Keratinocyte (primary cell): ENCODE data around the gene BCAS3.

Experiments
- CTCF ChIP-seq, 3 experiments: IDR thresholded peaks in 1 of 3; conservative IDR thresholded peaks in 1 of 3; optimal IDR thresholded peaks in 1 of 3; 2 replicates in 2 of 3; 3 replicates in 1 of 3; pipeline versions ENCODE3 to v1.5.1; 2011; ENCODE audit warnings: low read length in 3 of 3, mild to moderate bottlenecking in 3 of 3, moderate library complexity in 2 of 3, control low read depth in 1 of 3, inconsistent platforms in 1 of 3; ENCODE audit not compliant: insufficient read depth in 2 of 3; ENCODE audit errors: extremely low read depth in 1 of 3
- EZH2 ChIP-seq: IDR thresholded peaks from one replicate; pipeline ENCODE4 v1.6.1; 2012; ENCODE audit warnings: inconsistent platforms, mild to moderate bottlenecking, low read length, moderate library complexity

- no peak for TF ChIP-seq EZH2
- TF ChIP-seq CTCF (optimal IDR thresholded peaks at IDR 0.05 in 1 of 3, IDR thresholded peaks at IDR 0.05 in 1 of 3, conservative IDR thresholded peaks at IDR 0.05 in 1 of 3; ENCODE audit: extremely low read depth in 1 of 3, insufficient read depth in 2 of 3, low read length in 3 of 3): no peak
Observed at GRCh38 chr17:61330174-61331150, 652.8 kb downstream of the BCAS3 start.
